Hepatocyte (in vitro differentiated cells): ENCODE data around the gene KCNJ14. TPM values are rescaled to one million over a fixed set of nuclear protein-coding genes. Genes with fewer than 3 reads are reported as not detected.

ENCODE experiments used
- DNase-seq: peaks from one replicate; pipeline ENCODE4 v3.0.0-alpha.2; 2016; ENCODE audit warnings: low spot score
- H2AFZ ChIP-seq: fragments of 200-600 bp; sonication (generic); 2 replicates; pipeline ENCODE4 v1.6.0; 2016; ENCODE audit warnings: antibody characterized with exemption, mild to moderate bottlenecking
- H3K27ac ChIP-seq: fragments of 200-600 bp; sonication (generic); 2 replicates; pipeline ENCODE4 v1.5.1; 2016; ENCODE audit warnings: mild to moderate bottlenecking
- H3K27me3 ChIP-seq: fragments of 200-600 bp; sonication (generic); 2 replicates; pipeline ENCODE4 v1.6.1; 2016
- H3K36me3 ChIP-seq: fragments of 200-600 bp; sonication (generic); replicated peaks from 2 replicates; pipeline ENCODE4 v1.5.1; 2016; ENCODE audit warnings: low read depth; ENCODE audit not compliant: insufficient read depth
- H3K4me1 ChIP-seq: fragments of 200-600 bp; sonication (generic); 2 replicates; pipeline ENCODE4 v1.5.1; 2016; ENCODE audit warnings: mild to moderate bottlenecking, moderate library complexity; ENCODE audit not compliant: insufficient read depth
- H3K4me2 ChIP-seq: fragments of 200-600 bp; sonication (generic); 2 replicates; pipeline ENCODE4 v1.6.0; 2016
- H3K4me3 ChIP-seq: fragments of 200-600 bp; sonication (generic); 2 replicates; pipeline ENCODE4 v1.5.1; 2016; ENCODE audit warnings: mild to moderate bottlenecking
- H3K79me2 ChIP-seq: fragments of 200-600 bp; sonication (generic); 2 replicates; pipeline ENCODE4 v1.6.0; 2017; ENCODE audit warnings: mild to moderate bottlenecking
- H3K9me2 ChIP-seq: fragments of 200-600 bp; sonication (generic); replicated peaks from 2 replicates; pipeline ENCODE4 v1.6.0; 2017; ENCODE audit warnings: mild to moderate bottlenecking; ENCODE audit not compliant: insufficient read depth
- H3K9me3 ChIP-seq: fragments of 200-600 bp; sonication (generic); 2 replicates; pipeline ENCODE4 v1.5.1; 2016; ENCODE audit warnings: low read depth, mild to moderate bottlenecking
- H4K20me1 ChIP-seq: fragments of 200-600 bp; sonication (generic); 2 replicates; pipeline ENCODE4 v1.6.0; 2016; ENCODE audit warnings: mild to moderate bottlenecking; ENCODE audit not compliant: insufficient read depth, poor library complexity, severe bottlenecking
- EZH2 ChIP-seq: fragments of 200-600 bp; sonication (generic); IDR thresholded peaks from 2 replicates; pipeline ENCODE4 v1.6.1; 2016; ENCODE audit warnings: antibody characterized with exemption, mild to moderate bottlenecking, borderline replicate concordance
- EZH2phosphoT487 ChIP-seq: fragments of 200-600 bp; sonication (generic); IDR thresholded peaks from one replicate; pipeline ENCODE4 v1.6.1; 2018; ENCODE audit warnings: antibody characterized with exemption, mild to moderate bottlenecking, low read depth, moderate library complexity; ENCODE audit not compliant: unreplicated experiment, severe bottlenecking
- WGBS: methylation state at CpG from one replicate; pipeline ENCODE4 v1.1.6; 2016; ENCODE audit warnings: low lambda C conversion rate; ENCODE audit errors: missing lambda C conversion rate; 5-methylcytosine and 5-hydroxymethylcytosine counted together
- polyA plus RNA-seq: library from polyadenylated mRNA; unstranded; fragments of >200 nt; fragmentation: Nextera tagmentation; extraction: Ambion mirVana; gene quantifications from 2 replicates; pipeline ENCODE4 v1.2.1, GENCODE V29; 2016
- total RNA-seq: library from RNA; depleted of rRNA; stranded (reverse); fragments of >200 nt; gene quantifications from 2 replicates; pipeline ENCODE4 v1.2.3, GENCODE V29; 2014
- TF ChIP-seq, protein P1 (sequence below): fragments of 200-600 bp; sonication (generic); IDR thresholded peaks from 2 replicates; pipeline ENCODE4 v1.5.1; 2016; ENCODE audit warnings: antibody characterized with exemption, mild to moderate bottlenecking; ENCODE audit not compliant: poor library complexity

Gene KCNJ14
- total and polyA plus RNA-seq, 2 experiments from 2014 or later: 0.70 to 1.1 TPM

GRCh38 chr19:48445606-48446481, 9.5 kb upstream of the KCNJ14 start, which contains the start of gene GRWD1:
Gene GRWD1, plus strand, starts transcription at chr19:48445983. Its CDS starts 23 bp downstream, at chr19:48446006.
- Histone ChIP-seq H3K4me2 (peak within 1 kb of the TSS; percentile 76), H3K79me2 (peaks cover 16% of the 10 kb centered on the region), H3K9me3 (no peaks in the 10 kb centered on the region), H3K4me1 (peaks cover 7% of the 10 kb centered on the region), H3K9me2 (no peaks in the 10 kb centered on the region), H3K4me3 (peak within 1 kb of the TSS; percentile 72), H3K27me3 (peaks cover 7% of the 10 kb centered on the region), H3K36me3 (no peaks in the 10 kb centered on the region), H2AFZ (peak within 1 kb of the TSS; percentile 65), H3K27ac (peak within 1 kb of the TSS; percentile 64), H4K20me1 (no peaks in the 10 kb centered on the region)
- TF ChIP-seq, protein P1, sequence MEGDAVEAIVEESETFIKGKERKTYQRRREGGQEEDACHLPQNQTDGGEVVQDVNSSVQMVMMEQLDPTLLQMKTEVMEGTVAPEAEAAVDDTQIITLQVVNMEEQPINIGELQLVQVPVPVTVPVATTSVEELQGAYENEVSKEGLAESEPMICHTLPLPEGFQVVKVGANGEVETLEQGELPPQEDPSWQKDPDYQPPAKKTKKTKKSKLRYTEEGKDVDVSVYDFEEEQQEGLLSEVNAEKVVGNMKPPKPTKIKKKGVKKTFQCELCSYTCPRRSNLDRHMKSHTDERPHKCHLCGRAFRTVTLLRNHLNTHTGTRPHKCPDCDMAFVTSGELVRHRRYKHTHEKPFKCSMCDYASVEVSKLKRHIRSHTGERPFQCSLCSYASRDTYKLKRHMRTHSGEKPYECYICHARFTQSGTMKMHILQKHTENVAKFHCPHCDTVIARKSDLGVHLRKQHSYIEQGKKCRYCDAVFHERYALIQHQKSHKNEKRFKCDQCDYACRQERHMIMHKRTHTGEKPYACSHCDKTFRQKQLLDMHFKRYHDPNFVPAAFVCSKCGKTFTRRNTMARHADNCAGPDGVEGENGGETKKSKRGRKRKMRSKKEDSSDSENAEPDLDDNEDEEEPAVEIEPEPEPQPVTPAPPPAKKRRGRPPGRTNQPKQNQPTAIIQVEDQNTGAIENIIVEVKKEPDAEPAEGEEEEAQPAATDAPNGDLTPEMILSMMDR: peak; percentile 14
- TF ChIP-seq EZH2phosphoT487: no peak
- peak; percentile 96 for DNase-seq
- WGBS: under 1% methylated on average over 61 of the region's 61 CpGs

DNA sequence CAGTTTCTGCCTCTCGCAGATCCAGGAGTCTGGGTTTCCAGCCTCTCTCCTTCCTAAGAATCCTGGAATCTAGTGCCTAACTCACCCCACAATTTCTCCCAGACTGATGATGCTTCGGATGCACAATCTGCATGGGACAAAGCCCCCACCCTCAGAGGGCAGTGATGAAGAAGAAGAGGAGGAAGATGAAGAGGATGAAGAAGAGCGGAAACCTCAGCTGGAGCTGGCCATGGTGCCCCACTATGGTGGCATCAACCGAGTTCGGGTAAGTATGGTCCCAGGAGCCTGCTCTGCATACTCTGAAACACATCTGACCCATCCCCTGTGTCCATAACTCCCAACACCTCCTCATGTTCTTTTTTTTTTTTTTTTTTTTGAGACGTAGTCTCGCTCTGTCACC, 8.8 kb upstream of the KCNJ14 start:
- peak overlapping the region; percentile 64 for H3K27ac ChIP-seq
- WGBS: 93% methylated on average over 7 of the region's 7 CpGs

GRCh38 chr19:48448563-48448962, 6.8 kb upstream of the KCNJ14 start:
- Histone ChIP-seq H3K4me1 (peaks cover 7% of the 10 kb centered on the region), H3K9me3 (no peaks in the 10 kb centered on the region), H3K27me3 (no peaks in the 10 kb centered on the region), H4K20me1 (no peaks in the 10 kb centered on the region), H3K4me3 (no peak overlapping the region), H3K36me3 (no peaks in the 10 kb centered on the region), H3K9me2 (no peaks in the 10 kb centered on the region), H3K4me2 (no peak overlapping the region), H3K79me2 (peaks cover 16% of the 10 kb centered on the region), H2AFZ (no peak overlapping the region), H3K27ac (no peak overlapping the region)
- WGBS: 98% methylated on average over 4 of the region's 4 CpGs
- DNase-seq: no peak
- TF ChIP-seq EZH2 (no peak), EZH2phosphoT487 (no peak)
- TF ChIP-seq, protein P1: no peak

More for the DNA sequence above, 8.8 kb upstream of the KCNJ14 start:
- peaks cover 7% of the 10 kb centered on the region for H3K4me1 ChIP-seq
- H3K27me3 ChIP-seq: peaks cover 7% of the 10 kb centered on the region
- DNase-seq: no peak
- TF ChIP-seq EZH2phosphoT487 (no peak), EZH2 (no peak)
- peak overlapping the region; percentile 76 for H3K4me2 ChIP-seq
- H2AFZ ChIP-seq: no peak overlapping the region
- H3K4me3 ChIP-seq: peak overlapping the region; percentile 72
- no peaks in the 10 kb centered on the region for H3K9me3 ChIP-seq
- no peaks in the 10 kb centered on the region for H4K20me1 ChIP-seq
- no peaks in the 10 kb centered on the region for H3K36me3 ChIP-seq
- H3K79me2 ChIP-seq: peaks cover 16% of the 10 kb centered on the region
- no peaks in the 10 kb centered on the region for H3K9me2 ChIP-seq

- no peaks in the 10 kb centered on the region for H4K20me1 ChIP-seq
- DNase-seq: no peak
- TF ChIP-seq, protein P1: no peak
- no peak for TF ChIP-seq EZH2
- no peaks in the 10 kb centered on the region for H3K9me2 ChIP-seq
- H3K4me2 ChIP-seq: no peak overlapping the region
- H3K9me3 ChIP-seq: no peaks in the 10 kb centered on the region
- no peak overlapping the region for H3K27ac ChIP-seq
- no peaks in the 10 kb centered on the region for H3K36me3 ChIP-seq
- WGBS: 98% methylated on average over 22 of the region's 23 CpGs
- H3K4me3 ChIP-seq: no peak overlapping the region
- H3K79me2 ChIP-seq: peaks cover 16% of the 10 kb centered on the region
- H2AFZ ChIP-seq: no peak overlapping the region
- no peaks in the 10 kb centered on the region for H3K4me1 ChIP-seq
- H3K27me3 ChIP-seq: no peaks in the 10 kb centered on the region
Observed at GRCh38 chr19:48450441-48450840, 4.9 kb upstream of the KCNJ14 start.
